ENCODE data around the gene POLR1H. TPM values are rescaled to one million over a fixed set of nuclear protein-coding genes. Genes with fewer than 3 reads are reported as not detected.
A peak's percentile ranks its signal among the peaks of the same experiment; 100 is the strongest.

Gene POLR1H
- polyA plus RNA-seq, 3 donors from 2014 or later, result 68.8 to 114 (median 87.2) TPM

GRCh38 chr6:30092852-30093543 is 31.9 kb downstream of the POLR1H start:
- Mint-ChIP-seq H3K36me3 (peaks cover 0 to 4% (median 0%) of the 10 kb centered on the region in 3 donors), H3K4me3 (no peak overlapping the region), H3K9me3 (no peaks in the 10 kb centered on the region), H3K4me1 (no peaks in the 10 kb centered on the region), H3K27ac (no peak overlapping the region), H3K27me3 (ENCODE audit: low read depth in 3 of 3) (peaks cover 5 to 34% (median 24%) of the 10 kb centered on the region in 3 donors)
- DNase-seq, result no peak

DNA sequence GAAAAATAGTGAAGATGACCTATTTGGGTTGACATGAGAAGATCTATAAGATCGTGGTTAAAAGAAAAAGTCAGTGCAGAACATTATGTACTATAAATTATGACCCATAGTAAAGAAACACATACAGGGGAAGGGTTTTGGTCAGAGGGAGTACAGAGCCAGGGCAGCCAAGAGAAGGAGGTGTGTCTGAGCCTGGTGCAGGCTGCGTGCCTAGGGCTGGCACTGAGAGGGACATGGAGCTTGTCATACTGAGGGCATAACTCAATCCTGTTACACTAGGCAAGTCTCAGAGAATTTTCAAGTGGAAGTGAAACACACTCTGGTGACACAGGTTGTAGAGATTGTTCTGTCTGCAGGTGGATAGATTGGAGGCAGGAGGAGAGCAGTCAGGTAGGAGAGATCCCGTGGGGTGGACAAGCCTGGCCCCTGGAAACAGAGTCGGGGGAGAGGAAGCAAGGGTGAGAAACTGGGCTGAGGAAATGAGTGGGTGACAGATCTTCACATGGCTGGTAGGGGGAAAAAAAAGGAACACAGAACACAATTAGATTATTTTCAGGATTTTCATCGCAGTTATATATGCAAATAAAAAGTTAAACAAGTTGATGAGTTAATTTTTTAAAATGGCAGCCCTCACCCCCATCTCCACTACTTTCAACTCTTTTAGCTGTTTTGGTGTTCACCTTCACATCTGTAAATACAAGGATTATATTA is 33.0 kb downstream of the POLR1H start:
- no peak for DNase-seq
- H3K4me3 Mint-ChIP-seq, result no peak overlapping the region
- peaks cover 12 to 38% (median 31%) of the 10 kb centered on the region in 3 donors for H3K27me3 Mint-ChIP-seq (ENCODE audit: low read depth in 3 of 3)
- H3K36me3 Mint-ChIP-seq, result peaks cover 0 to 4% (median 0%) of the 10 kb centered on the region in 3 donors
- no peaks in the 10 kb centered on the region for H3K9me3 Mint-ChIP-seq
- H3K27ac Mint-ChIP-seq, result no peak overlapping the region
- H3K4me1 Mint-ChIP-seq, result no peaks in the 10 kb centered on the region

GRCh38 chr6:30096829-30097228 is 35.8 kb downstream of the POLR1H start:
- no peaks in the 10 kb centered on the region for H3K9me3 Mint-ChIP-seq
- H3K27me3 Mint-ChIP-seq (ENCODE audit: low read depth in 3 of 3), result peaks cover 21 to 41% (median 37%) of the 10 kb centered on the region in 3 donors
- H3K36me3 Mint-ChIP-seq, result no peaks in the 10 kb centered on the region
- DNase-seq, result no peak
- no peak overlapping the region for H3K4me3 Mint-ChIP-seq
- no peak overlapping the region for H3K27ac Mint-ChIP-seq
- H3K4me1 Mint-ChIP-seq, result peaks cover 19 to 22% of the 10 kb centered on the region in 2 donors

GRCh38 chr6:30097902-30098768 is 37.1 kb downstream of the POLR1H start:
- H3K36me3 Mint-ChIP-seq, result no peaks in the 10 kb centered on the region
- H3K9me3 Mint-ChIP-seq, result no peaks in the 10 kb centered on the region
- no peak for DNase-seq
- H3K27ac Mint-ChIP-seq, result peak overlapping the region in 1 of 6 donors; percentile 42
- H3K4me3 Mint-ChIP-seq, result no peak overlapping the region
- H3K27me3 Mint-ChIP-seq (ENCODE audit: low read depth in 3 of 3), result peaks cover 24 to 41% (median 36%) of the 10 kb centered on the region in 3 donors
- peaks cover 30 to 35% of the 10 kb centered on the region in 2 donors for H3K4me1 Mint-ChIP-seq

GRCh38 chr6:30100154-30100553 is 39.1 kb downstream of the POLR1H start:
- Mint-ChIP-seq H3K36me3 (no peaks in the 10 kb centered on the region), H3K4me3 (peak overlapping the region in 3 of 5 donors; percentile 45 to 66 (median 51)), H3K27ac (no peak overlapping the region), H3K4me1 (peaks cover 36 to 42% of the 10 kb centered on the region in 2 donors), H3K27me3 (ENCODE audit: low read depth in 3 of 3) (peaks cover 22 to 44% (median 33%) of the 10 kb centered on the region in 3 donors), H3K9me3 (no peaks in the 10 kb centered on the region)
- DNase-seq, result no peak

DNA sequence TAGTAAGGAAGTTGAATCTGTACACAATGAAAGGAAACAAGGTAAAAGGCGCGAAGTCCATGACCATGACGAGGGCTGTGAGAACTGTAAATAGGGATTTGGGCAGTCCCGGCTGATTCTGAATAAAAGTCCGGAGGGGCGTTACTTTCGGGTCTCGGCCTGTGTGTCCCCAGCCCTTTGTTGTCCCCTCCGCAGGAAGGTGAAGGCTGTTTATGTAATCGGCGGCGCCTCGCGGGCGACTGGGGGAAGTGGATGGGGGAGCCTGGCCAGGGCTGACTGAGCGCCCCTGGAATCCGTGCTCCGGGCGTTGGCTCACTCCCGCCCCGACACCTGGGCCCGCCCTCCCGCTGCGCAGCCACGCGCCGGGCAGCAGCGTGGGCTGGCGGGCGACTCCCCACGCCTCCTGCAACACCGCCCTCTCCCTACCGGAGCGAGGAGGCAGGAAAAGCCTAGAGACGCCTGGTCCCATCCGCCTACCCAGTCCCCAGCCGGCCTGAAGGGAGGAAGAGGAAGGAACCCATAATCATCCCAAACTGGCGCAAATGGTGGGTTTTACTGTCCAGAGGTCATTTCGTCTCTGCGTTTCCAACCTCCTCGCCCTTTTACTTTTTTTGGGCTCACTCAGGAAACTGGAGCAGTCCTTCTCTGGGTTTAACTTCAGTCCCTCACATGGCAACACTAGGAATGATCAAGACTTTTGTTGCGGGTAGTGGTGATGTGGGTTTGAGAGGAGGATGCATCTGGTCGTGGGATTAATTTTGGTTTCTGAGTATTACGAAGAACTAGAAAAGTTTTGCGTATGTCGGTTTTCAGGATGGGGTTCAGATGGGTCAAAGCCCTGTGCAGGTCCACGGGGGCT is 39.7 kb downstream of the POLR1H start:
- no peak for DNase-seq
- H3K4me1 Mint-ChIP-seq, result peaks cover 36 to 42% of the 10 kb centered on the region in 2 donors

DNA sequence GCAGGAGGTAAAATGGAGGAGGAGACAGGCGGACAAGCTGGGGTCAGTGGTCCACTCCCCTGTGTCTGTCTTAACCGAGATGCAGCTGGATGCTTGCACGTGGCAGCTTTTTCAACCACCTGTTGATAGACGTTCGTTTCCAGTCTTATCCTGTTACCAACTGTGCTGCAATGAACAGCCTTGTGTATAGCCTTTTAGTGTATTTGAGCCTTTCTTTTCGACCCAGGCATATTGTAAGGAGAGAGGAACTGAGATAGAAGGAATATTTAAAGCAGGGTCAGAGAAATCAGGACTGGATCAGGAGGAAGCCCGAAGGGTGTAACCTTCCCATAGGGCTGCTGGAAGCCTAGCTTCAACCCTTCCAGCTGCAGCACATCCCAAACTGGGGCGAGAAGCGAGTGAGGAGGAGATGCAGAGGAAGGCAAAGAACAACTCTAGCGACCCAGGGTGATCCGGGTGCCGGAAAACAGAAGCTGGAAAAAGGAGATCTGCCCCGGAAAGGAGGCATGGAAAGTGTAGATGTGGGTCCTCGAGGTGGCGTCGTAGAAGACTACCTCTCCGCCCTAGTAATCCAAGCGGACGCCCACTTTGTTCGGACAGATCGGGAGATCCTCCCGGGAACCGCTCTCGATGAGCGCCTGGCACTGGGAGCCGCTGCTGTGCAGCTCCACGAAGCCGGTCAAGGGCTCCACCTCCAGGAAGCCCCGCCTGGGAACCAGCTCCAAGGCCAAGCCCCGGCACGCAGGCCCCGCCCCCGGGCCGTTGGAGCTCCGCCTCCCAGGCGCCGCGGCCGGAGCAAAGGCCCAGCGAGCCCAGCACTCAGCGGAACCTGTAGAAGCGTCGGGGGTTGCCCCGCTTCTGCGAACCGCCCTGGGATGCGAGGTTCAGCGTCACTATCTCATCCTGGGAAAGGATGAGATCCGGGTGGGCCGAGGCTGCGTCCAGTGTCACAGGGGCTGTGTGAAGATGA is 40.7 kb downstream of the POLR1H start:
- peak overlapping the region; percentile 0 to 46 (median 18) for H3K27ac Mint-ChIP-seq
- H3K4me3 Mint-ChIP-seq, result peak overlapping the region; percentile 79 to 93 (median 86)
- H3K27me3 Mint-ChIP-seq (ENCODE audit: low read depth in 3 of 3), result peaks cover 22 to 45% (median 29%) of the 10 kb centered on the region in 3 donors
- H3K9me3 Mint-ChIP-seq, result no peaks in the 10 kb centered on the region
- H3K36me3 Mint-ChIP-seq, result no peaks in the 10 kb centered on the region
- peaks cover 36 to 42% of the 10 kb centered on the region in 2 donors for H3K4me1 Mint-ChIP-seq
- peak; percentile 66 to 68 (median 66) for DNase-seq

More for the DNA sequence above, 39.7 kb downstream of the POLR1H start:
- Mint-ChIP-seq H3K9me3 (no peaks in the 10 kb centered on the region), H3K4me3 (peak overlapping the region; percentile 79 to 93 (median 86)), H3K36me3 (no peaks in the 10 kb centered on the region), H3K27ac (peak overlapping the region in 2 of 6 donors; percentile 7 to 46), H3K27me3 (ENCODE audit: low read depth in 3 of 3) (peaks cover 22 to 42% (median 29%) of the 10 kb centered on the region in 3 donors)

GRCh38 chr6:30102414-30102969 is 41.4 kb downstream of the POLR1H start:
- Mint-ChIP-seq H3K4me1 (peaks cover 36 to 42% of the 10 kb centered on the region in 2 donors), H3K27me3 (ENCODE audit: low read depth in 3 of 3) (peaks cover 22 to 45% (median 29%) of the 10 kb centered on the region in 3 donors), H3K9me3 (no peaks in the 10 kb centered on the region), H3K27ac (peak overlapping the region; percentile 28 to 88 (median 63)), H3K4me3 (peak overlapping the region; percentile 85 to 93 (median 87)), H3K36me3 (no peaks in the 10 kb centered on the region)
- no peak for DNase-seq

GRCh38 chr6:30102970-30103871 is 42.2 kb downstream of the POLR1H start:
- no peaks in the 10 kb centered on the region for H3K36me3 Mint-ChIP-seq
- H3K27ac Mint-ChIP-seq, result peak overlapping the region; percentile 28 to 88 (median 74)
- peaks cover 22 to 42% (median 33%) of the 10 kb centered on the region in 3 donors for H3K27me3 Mint-ChIP-seq (ENCODE audit: low read depth in 3 of 3)
- no peaks in the 10 kb centered on the region for H3K9me3 Mint-ChIP-seq
- H3K4me3 Mint-ChIP-seq, result peak overlapping the region; percentile 85 to 93 (median 87)
- peaks cover 36 to 42% of the 10 kb centered on the region in 2 donors for H3K4me1 Mint-ChIP-seq
- peak; percentile 73 to 81 (median 78) for DNase-seq

GRCh38 chr6:30103872-30104179 is 42.8 kb downstream of the POLR1H start:
- peak overlapping the region; percentile 85 to 93 (median 87) for H3K4me3 Mint-ChIP-seq
- no peaks in the 10 kb centered on the region for H3K36me3 Mint-ChIP-seq
- DNase-seq, result no peak
- H3K27me3 Mint-ChIP-seq (ENCODE audit: low read depth in 3 of 3), result peaks cover 16 to 41% (median 30%) of the 10 kb centered on the region in 3 donors
- H3K9me3 Mint-ChIP-seq, result no peaks in the 10 kb centered on the region
- peak overlapping the region in 1 of 6 donors; percentile 23 for H3K27ac Mint-ChIP-seq
- peaks cover 36 to 42% of the 10 kb centered on the region in 2 donors for H3K4me1 Mint-ChIP-seq

GRCh38 chr6:30104661-30105060 is 43.6 kb downstream of the POLR1H start:
- Mint-ChIP-seq H3K4me1 (peaks cover 35 to 40% of the 10 kb centered on the region in 2 donors), H3K27ac (no peak overlapping the region), H3K27me3 (ENCODE audit: low read depth in 3 of 3) (peaks cover 10 to 38% (median 27%) of the 10 kb centered on the region in 3 donors), H3K4me3 (peak overlapping the region in 1 of 5 donors; percentile 26), H3K9me3 (no peaks in the 10 kb centered on the region), H3K36me3 (no peaks in the 10 kb centered on the region)
- no peak for DNase-seq

All from immature natural killer cell (primary cell).